Left lung (tissue), 10 donors: ENCODE results near the gene PHLDB2. TPM values are rescaled to one million over a fixed set of nuclear protein-coding genes. Genes with fewer than 3 reads are reported as not detected.
A peak's percentile ranks its signal among the peaks of the same experiment; 100 is the strongest.

Source experiments
- ATAC-seq: fragments of 200-7000 bp; cut with Tn5 transposase; one replicate; pipeline ENCODE4 v1.9.1; 2020; ENCODE audit warnings: moderate library complexity
- DNase-seq, 4 donors: peaks; one replicate each; pipeline ENCODE4 v3.0.0-alpha.2; 2013 to 2020
- H3K27ac ChIP-seq, 2 donors: fragments of 200-600 bp; sonication (generic) in 1 of 2; one replicate each; pipeline versions ENCODE4 v1.5.0 to v1.8.0; 2020 to 2021
- H3K27me3 ChIP-seq, 2 donors: fragments of 200-600 bp; sonication (generic) in 1 of 2; one replicate each; pipeline versions ENCODE4 v1.5.0 to v1.8.0; 2020 to 2021
- H3K36me3 ChIP-seq, 2 donors: fragments of 200-600 bp; sonication (generic) in 1 of 2; one replicate each; pipeline versions ENCODE4 v1.5.0 to v1.8.0; 2020 to 2021
- H3K4me1 ChIP-seq, 2 donors: fragments of 200-600 bp; one replicate each; pipeline ENCODE4 v1.8.0; 2021
- H3K4me3 ChIP-seq, 2 donors: fragments of 200-600 bp; sonication (generic) in 1 of 2; one replicate each; pipeline versions ENCODE4 v1.5.0 to v1.8.0; 2020 to 2021; ENCODE audit warnings: mild to moderate bottlenecking in 1 of 2
- H3K9me3 ChIP-seq, 2 donors: fragments of 200-600 bp; sonication (generic) in 1 of 2; one replicate each; pipeline versions ENCODE4 v1.5.0 to v1.8.0; 2020 to 2021
- intact Hi-C, 2 donors: fragments of 100-400 bp; cut with DNase I; formaldehyde crosslinking; loops; one replicate each; pipeline versions ENCODE4 v1.11.2 to v1.14.2; 2022
- polyA plus RNA-seq, 6 donors: library from polyadenylated mRNA; unstranded; fragments of 120-200 nt; gene quantifications; one replicate each; pipeline ENCODE4 v1.2.1, GENCODE V29; 2013; ENCODE audit not compliant: insufficient read length in 6 of 6
- total RNA-seq, 2 donors: library from RNA; stranded (reverse); fragmentation: NEBNext Ultra II Directional; extraction: Animal tissue kit (Norgen Biotek cat#: 25700); gene quantifications; one replicate each; pipeline ENCODE4 v1.2.1, GENCODE V29; 2021
- TF ChIP-seq, protein P1 (sequence below), 2 donors: fragments of 200-600 bp; sonication (generic) in 1 of 2; IDR thresholded peaks; one replicate each; pipeline versions ENCODE4 v1.5.0 to v1.8.0; 2021; ENCODE audit warnings: antibody characterized with exemption in 2 of 2
- donor health status: DM: no; HTN: yes; CAD: no.
- donor health status: DM: no; HTN: no; CAD: no.

The PHLDB2 gene
- total and polyA plus RNA-seq, 8 donors: 38.0 to 71.0 (median 51.7) TPM

DNA sequence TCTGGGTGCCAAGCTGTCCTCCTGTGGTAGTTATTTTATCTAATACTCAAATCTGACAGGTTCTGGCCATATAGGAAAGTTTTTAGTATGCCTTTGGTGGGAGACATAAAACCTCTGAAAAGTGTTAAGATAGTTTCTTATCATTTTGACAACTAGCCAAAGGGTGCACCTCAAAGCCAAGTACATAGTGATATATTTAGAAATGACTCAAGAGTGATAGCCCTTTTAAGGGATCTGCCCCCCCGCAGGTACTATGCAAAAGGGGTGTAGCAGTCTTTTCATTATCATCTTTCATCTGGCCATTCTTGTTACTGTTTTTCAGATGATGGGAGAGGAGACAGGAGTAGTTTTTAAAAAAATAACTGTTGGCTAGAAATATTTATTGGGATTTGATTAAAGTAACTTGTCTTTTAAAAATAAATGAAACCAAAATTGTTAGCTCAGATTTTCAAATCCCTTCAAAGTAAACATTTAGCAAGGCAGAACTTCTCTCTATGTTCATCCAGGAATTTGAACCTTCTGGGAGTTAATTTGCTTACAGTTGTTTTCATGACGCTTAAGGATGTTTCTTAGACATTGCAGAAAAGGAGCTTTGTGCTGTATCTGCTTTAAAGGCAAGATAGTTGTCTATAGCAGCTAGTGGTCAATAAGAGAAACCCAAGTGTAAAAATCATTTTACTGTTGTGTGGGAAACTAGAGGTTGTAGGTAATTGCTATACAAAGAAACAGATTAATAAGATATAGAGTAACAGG, 5.1 kb downstream of the PHLDB2 start:
- Histone ChIP-seq H3K9me3 (no peaks in the 10 kb centered on the region), H3K36me3 (no peaks in the 10 kb centered on the region), H3K27ac (peak overlapping the region; percentile 1 to 78), H3K4me1 (peaks cover 14 to 26% of the 10 kb centered on the region in 2 donors), H3K27me3 (peaks cover 0 to 18% of the 10 kb centered on the region in 2 donors), H3K4me3 (no peak overlapping the region)
- intact Hi-C loops: loop anchor here in 1 of 2 donors (10.0 kb wide), 2 partner anchors 59 to 101 kb away; no protein-coding TSS in a partner anchor
- TF ChIP-seq, protein P1, sequence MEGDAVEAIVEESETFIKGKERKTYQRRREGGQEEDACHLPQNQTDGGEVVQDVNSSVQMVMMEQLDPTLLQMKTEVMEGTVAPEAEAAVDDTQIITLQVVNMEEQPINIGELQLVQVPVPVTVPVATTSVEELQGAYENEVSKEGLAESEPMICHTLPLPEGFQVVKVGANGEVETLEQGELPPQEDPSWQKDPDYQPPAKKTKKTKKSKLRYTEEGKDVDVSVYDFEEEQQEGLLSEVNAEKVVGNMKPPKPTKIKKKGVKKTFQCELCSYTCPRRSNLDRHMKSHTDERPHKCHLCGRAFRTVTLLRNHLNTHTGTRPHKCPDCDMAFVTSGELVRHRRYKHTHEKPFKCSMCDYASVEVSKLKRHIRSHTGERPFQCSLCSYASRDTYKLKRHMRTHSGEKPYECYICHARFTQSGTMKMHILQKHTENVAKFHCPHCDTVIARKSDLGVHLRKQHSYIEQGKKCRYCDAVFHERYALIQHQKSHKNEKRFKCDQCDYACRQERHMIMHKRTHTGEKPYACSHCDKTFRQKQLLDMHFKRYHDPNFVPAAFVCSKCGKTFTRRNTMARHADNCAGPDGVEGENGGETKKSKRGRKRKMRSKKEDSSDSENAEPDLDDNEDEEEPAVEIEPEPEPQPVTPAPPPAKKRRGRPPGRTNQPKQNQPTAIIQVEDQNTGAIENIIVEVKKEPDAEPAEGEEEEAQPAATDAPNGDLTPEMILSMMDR (IDR thresholded peaks at IDR 0.05): no peak
- DNase-seq: no peak
- ATAC-seq: no peak

DNA sequence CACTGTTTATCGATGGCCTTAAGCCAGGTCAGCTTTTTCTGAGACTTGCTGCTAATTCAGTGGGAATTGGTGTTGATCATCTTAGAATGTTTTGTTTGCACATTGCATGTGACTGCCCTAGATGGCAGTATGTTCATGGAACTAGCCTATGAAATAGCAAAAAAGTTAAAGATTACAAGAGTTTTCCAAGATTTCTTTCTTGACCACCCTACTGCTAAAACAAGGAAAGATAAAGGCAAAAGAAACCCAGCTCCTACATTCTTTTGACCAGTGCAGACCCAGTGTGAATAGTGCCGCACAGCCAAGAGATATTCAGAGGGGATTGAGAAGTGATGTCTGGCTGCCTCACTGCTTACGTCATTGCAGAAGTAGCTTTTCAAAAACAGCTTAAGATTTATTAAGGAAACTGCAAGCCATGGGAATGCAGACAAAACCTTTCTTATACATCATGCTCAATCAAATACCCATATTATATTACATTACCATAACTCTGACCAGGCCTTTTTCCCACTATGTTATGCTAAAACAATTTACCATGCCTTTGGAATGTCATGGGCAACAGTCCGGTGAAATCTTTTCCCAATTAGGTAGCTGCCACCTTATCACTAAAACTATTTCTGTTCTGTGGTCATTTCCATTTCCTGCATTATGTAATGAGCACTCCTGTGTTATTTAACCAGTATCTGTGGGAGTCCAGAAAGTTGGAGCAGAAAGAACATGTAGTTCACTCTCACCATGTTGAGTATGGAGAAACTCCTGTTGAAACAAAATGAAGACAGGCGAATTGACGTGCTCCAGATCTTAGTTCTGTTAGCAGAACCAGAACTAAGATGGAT, 6.0 kb downstream of the PHLDB2 start:
- intact Hi-C loops: loop anchor here in 1 of 2 donors (10.0 kb wide), 2 partner anchors 60 to 100 kb away; no protein-coding TSS in a partner anchor
- H3K27me3 ChIP-seq: peaks cover 0 to 9% of the 10 kb centered on the region in 2 donors
- TF ChIP-seq, protein P1 (IDR thresholded peaks at IDR 0.05): no peak
- no peaks in the 10 kb centered on the region for H3K36me3 ChIP-seq
- H3K4me1 ChIP-seq: peaks cover 14 to 17% of the 10 kb centered on the region in 2 donors
- ATAC-seq: peak; percentile 15
- no peaks in the 10 kb centered on the region for H3K9me3 ChIP-seq
- H3K4me3 ChIP-seq: no peak overlapping the region
- H3K27ac ChIP-seq: peak overlapping the region; percentile 4 to 78
- peak in 1 of 4 donors; percentile 28 for DNase-seq

DNA sequence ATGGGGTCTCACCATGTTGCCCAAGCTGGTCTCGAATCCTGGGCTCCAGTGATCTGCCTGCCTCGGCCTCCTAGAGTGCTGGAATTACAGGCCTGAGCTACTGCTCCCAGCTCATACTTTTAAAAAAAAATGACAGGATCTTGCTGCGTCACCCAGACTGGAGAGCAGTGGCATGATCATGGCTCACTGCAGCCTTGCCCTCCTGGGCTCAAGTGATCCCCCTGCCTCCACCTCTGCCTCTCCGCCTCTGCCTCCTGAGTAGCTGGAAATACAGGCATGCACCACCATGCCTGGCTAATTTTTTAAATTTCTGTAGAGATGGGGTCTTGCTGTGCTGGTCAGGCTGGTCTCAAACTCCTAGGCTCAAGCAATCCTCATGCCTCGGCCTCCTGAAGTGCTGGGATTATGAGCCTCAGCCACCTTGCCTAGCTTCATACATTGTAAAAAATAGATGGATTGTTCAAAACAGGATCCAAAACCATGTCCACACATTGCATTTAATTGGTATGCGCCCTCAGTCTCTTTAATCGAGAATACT, 8.9 kb downstream of the PHLDB2 start:
- H3K27ac ChIP-seq: no peak overlapping the region
- no peaks in the 10 kb centered on the region for H3K27me3 ChIP-seq
- DNase-seq (no peak), ATAC-seq (no peak)
- no peak overlapping the region for H3K4me3 ChIP-seq
- TF ChIP-seq, protein P1 (IDR thresholded peaks at IDR 0.05): no peak
- no peaks in the 10 kb centered on the region for H3K9me3 ChIP-seq
- peaks cover 0 to 4% of the 10 kb centered on the region in 2 donors for H3K4me1 ChIP-seq
- intact Hi-C loops: loop anchor here in 1 of 2 donors (10.0 kb wide), 2 partner anchors 63 to 97 kb away; no protein-coding TSS in a partner anchor
- no peaks in the 10 kb centered on the region for H3K36me3 ChIP-seq

DNA sequence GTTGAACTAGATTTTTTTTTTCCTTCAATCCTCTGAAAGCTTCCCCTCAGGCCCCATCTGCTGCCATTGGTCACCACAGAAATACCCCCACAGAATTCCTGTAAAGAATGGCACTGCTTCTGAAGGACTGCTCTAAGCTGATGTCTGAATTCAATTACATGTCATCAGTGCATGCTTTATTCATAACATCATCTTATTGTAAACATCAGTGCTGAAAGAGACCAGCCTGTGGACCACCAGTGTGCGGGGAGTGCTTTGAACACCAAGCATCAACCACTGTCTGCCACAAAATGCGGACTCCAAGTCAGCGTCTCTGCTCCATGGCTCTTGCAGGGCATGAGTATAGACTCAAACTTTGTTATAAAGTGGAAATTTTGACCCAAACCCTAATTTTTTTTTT, 11.6 kb downstream of the PHLDB2 start:
- intact Hi-C loops: no loop called here
- no peaks in the 10 kb centered on the region for H3K9me3 ChIP-seq
- no peak for ATAC-seq
- TF ChIP-seq, protein P1 (IDR thresholded peaks at IDR 0.05): no peak
- no peak overlapping the region for H3K27ac ChIP-seq
- H3K36me3 ChIP-seq: no peaks in the 10 kb centered on the region
- H3K27me3 ChIP-seq: no peaks in the 10 kb centered on the region
- H3K4me3 ChIP-seq: no peak overlapping the region
- DNase-seq: no peak
- no peaks in the 10 kb centered on the region for H3K4me1 ChIP-seq
